Lower leg skin (tissue), 4 donors: ENCODE results near the gene AGPAT2. TPM values are rescaled to one million over a fixed set of nuclear protein-coding genes. Genes with fewer than 3 reads are reported as not detected.

Source experiments
- DNase-seq, 2 donors: peaks; one replicate each; pipeline ENCODE4 v3.0.0-alpha.2; 2019; ENCODE audit warnings: low spot score in 2 of 2
- H3K4me3 ChIP-seq: fragments of 200-600 bp; sonication (generic); 2 replicates; pipeline ENCODE4 v1.5.1; 2017; ENCODE audit warnings: mild to moderate bottlenecking, low read depth; ENCODE audit not compliant: poor library complexity, severe bottlenecking
- POLR2A ChIP-seq, 2 donors: fragments of 450-650 bp; IDR thresholded peaks; one replicate each; pipeline ENCODE4 v1.6.1; 2016 to 2017; ENCODE audit warnings: antibody characterized with exemption in 2 of 2, mild to moderate bottlenecking in 1 of 2, moderate library complexity in 1 of 2
- WGBS, 2 donors: methylation state at CpG; one replicate each; pipeline ENCODE4 v1.1.5; 2018; 5-methylcytosine and 5-hydroxymethylcytosine counted together
- intact Hi-C: fragments of 100-400 bp; cut with DNase I; formaldehyde crosslinking; loops from one replicate; pipeline ENCODE4 v1.15.0; 2023; ENCODE audit warnings: low total_unique reads
- total RNA-seq, 4 donors: library from RNA; depleted of rRNA; stranded (reverse); fragments of >200 nt; gene quantifications; one replicate each; pipeline ENCODE4 v1.1.0, GENCODE V29; 2016
- TF ChIP-seq, protein P1 (sequence below), 3 donors: fragments of 450-650 bp; IDR thresholded peaks; one replicate each; pipeline ENCODE4 v1.5.1; 2016; ENCODE audit warnings: antibody characterized with exemption in 3 of 3, mild to moderate bottlenecking in 3 of 3, moderate library complexity in 2 of 3

AGPAT2 gene
- total RNA-seq, 4 donors from 2014 or later, result 52.4 to 77.7 (median 63.5) TPM

DNA sequence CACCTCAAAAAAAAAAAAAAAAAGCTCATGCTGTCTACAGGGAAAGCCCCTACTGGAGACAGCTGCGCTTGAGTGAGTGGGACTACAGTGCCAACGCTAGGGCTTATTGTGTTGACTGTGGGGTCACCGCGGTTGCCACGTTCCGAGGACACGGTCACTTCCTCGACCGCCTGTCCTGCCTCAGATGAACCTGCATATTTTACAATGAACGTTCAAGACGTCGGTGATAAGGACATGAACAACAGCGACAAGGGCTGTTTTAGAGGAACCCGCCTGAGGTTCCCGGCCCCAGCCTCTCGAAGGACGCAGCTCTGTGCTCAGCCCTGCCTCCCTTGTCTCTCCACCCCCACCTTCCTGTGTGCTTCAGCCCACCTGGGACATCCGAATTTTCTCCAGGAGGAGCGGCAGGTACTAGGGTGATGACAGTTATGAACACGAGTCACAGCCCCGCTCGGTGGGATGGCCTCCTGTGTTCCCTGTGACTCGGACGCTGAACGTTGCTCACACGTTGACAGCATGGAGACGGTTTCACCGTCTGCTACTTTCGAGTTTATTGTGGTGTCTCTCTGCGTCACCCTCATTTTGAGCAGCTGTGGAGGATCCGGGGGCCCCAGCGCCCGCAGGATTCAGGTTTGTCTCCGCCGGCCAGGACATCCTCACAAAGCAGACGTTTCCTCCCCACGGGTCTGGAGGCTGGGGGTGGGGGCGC, 13.9 kb upstream of the AGPAT2 start:
- H3K4me3 ChIP-seq, result no peak overlapping the region
- 39 to 40% methylated on average over 37 to 38 of the region's 38 CpGs for WGBS, 2 donors
- intact Hi-C loops, result no loop called here
- TF ChIP-seq POLR2A (IDR thresholded peaks at IDR 0.05), result no peak
- TF ChIP-seq, protein P1, sequence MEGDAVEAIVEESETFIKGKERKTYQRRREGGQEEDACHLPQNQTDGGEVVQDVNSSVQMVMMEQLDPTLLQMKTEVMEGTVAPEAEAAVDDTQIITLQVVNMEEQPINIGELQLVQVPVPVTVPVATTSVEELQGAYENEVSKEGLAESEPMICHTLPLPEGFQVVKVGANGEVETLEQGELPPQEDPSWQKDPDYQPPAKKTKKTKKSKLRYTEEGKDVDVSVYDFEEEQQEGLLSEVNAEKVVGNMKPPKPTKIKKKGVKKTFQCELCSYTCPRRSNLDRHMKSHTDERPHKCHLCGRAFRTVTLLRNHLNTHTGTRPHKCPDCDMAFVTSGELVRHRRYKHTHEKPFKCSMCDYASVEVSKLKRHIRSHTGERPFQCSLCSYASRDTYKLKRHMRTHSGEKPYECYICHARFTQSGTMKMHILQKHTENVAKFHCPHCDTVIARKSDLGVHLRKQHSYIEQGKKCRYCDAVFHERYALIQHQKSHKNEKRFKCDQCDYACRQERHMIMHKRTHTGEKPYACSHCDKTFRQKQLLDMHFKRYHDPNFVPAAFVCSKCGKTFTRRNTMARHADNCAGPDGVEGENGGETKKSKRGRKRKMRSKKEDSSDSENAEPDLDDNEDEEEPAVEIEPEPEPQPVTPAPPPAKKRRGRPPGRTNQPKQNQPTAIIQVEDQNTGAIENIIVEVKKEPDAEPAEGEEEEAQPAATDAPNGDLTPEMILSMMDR (IDR thresholded peaks at IDR 0.05), result no peak
- no peak for DNase-seq

DNA sequence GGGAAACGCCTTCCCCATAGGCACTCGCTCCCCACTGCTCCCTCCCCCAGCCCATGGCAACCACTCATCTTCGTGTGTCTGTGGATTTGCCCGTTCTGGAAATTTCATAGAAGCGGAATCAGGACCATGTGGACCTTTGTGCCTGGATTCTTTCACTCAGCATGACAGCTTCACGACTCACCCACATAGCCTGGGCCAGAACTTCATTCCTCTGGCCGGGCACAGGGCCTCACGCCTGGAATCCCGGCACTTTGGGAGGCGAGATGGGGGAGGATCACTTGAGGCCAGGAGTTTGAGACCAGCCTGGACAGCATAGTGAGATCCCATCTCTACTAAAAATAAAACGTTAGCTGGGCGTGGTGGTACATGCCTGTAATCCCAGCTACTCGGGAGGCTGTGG, 13.0 kb upstream of the AGPAT2 start:
- H3K4me3 ChIP-seq, result no peak overlapping the region
- no peak for DNase-seq
- intact Hi-C loops, result no loop called here
- WGBS, 2 donors, result 51 to 56% methylated on average over 13 of the region's 13 CpGs
- TF ChIP-seq POLR2A (IDR thresholded peaks at IDR 0.05), result no peak
- TF ChIP-seq, protein P1 (IDR thresholded peaks at IDR 0.05), result no peak

DNA sequence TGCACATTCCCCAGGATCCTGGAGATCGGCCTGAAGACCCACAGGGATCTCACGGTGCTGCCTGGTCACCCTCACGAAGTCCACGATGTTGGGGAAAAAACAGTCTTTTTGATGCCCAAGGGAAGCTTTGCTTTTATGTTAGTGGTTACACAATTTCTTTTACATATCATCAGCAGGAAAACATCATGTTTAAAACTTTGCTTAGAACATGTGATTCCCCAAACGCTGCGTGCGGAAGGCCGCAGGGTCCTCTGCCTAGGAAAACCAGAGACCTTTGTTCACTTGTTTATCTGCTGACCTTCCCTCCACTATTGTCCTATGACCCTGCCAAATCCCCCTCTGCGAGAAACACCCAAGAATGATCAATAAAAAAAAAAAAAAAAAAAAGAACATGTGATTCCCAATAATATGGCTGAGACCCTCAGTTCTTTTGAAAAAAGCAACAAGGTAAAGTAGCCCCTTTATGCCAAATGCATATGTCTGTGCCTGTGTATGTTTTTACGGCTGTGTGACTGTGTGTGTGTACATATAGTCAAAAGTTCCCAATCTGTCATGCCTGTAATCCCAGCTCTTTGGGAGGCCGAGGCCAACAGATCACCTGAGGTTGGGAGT, 11.5 kb upstream of the AGPAT2 start:
- intact Hi-C loops, result no loop called here
- H3K4me3 ChIP-seq, result no peak overlapping the region
- whole genome bisulfite sequencing, 2 donors, result 85 to 87% methylated on average over 11 of the region's 11 CpGs
- TF ChIP-seq, protein P1 (IDR thresholded peaks at IDR 0.05), result no peak
- no peak for TF ChIP-seq POLR2A (IDR thresholded peaks at IDR 0.05)
- DNase-seq, result no peak

DNA sequence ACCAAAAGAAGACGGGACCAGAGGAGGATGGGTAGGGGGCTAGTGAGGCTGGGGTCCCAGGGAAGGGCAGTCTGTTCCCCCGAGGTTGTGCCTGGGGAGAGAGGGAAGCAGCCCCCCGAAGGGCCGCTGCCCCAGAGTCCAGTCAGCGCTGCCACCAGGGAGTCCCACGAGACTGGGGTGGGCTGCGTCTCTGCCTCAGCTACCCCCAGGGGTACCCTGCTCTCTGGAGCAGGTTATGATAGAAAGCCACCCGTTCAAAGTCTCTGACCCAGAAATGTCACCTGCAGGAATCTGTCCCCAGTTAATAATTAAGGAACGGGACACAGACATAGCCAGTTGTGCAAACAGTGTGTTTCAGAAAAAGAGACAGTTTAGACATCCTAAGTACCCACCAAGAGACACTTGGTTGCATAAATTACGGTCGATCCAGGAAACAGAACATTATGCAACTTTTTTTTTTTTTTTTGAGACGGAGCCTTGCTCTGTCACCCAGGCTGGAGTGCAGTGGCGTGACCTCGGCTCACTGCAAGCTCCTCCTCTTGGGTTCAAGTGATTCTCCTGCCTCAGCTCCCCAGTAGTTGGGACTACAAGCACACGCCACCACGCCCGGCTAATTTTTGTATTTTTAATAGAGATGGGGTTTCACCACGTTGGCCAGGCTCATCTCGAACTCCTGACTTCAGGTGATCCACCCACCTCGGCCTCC, 10.7 kb upstream of the AGPAT2 start:
- 59 to 62% methylated on average over 17 to 20 of the region's 20 CpGs for WGBS, 2 donors
- TF ChIP-seq, protein P1 (IDR thresholded peaks at IDR 0.05), result no peak
- TF ChIP-seq POLR2A (IDR thresholded peaks at IDR 0.05), result no peak
- H3K4me3 ChIP-seq, result no peak overlapping the region
- DNase-seq, result no peak
- intact Hi-C loops, result no loop called here

DNA sequence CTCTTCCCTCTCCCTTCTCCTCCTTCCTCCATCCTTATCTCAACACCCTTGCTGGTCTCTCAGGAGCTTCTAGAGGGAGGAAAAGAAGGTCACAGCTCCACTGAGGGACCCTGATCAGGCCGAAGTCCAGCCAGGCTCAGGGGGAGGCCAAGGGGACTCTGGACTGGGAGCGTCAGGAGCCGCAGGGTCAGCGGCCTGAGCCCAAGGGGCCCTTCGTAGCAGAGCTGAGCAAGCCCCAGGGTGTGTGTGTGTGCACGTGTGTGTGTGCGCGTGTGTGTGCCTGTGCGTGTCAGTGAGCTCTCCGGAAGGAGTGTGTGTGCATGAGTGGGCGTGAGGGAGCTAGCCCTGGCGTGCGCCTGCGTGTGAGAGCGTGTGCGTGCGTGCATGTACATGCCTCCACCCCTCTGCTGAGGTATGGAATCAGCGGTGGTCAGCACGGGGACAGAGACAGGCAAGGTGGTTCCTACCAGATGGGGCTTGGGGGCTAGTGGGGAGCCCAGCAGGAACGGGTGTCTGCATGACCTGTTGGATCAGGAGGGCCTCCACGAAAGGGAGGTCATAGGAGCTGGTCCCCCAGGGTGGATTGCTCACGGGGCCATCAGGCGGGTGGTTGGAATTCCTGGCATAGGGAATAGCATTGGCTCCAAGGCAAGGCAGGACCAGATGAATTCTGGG, 10.0 kb upstream of the AGPAT2 start:
- intact Hi-C loops, result no loop called here
- WGBS, 2 donors, result 43 to 49% methylated on average over 21 to 22 of the region's 23 CpGs
- H3K4me3 ChIP-seq, result no peak overlapping the region
- DNase-seq, result no peak
- no peak for TF ChIP-seq POLR2A (IDR thresholded peaks at IDR 0.05)
- TF ChIP-seq, protein P1 (IDR thresholded peaks at IDR 0.05), result peak in 1 of 3 donors; percentile 59
